NCI-H187 (cell line): ENCODE results near the gene ZNRF3.
"Not testable (repeated sequence)": the region's sequence is repeated elsewhere in the genome, so short reads cannot be mapped to it uniquely, and the experiment has no call there.

ENCODE experiments used
- DNase-seq, 2 experiments: peaks; one replicate each; lab custom pipeline; 2025; lab: John Stamatoyannopoulos, UW

Gene ZNRF3

DNA sequence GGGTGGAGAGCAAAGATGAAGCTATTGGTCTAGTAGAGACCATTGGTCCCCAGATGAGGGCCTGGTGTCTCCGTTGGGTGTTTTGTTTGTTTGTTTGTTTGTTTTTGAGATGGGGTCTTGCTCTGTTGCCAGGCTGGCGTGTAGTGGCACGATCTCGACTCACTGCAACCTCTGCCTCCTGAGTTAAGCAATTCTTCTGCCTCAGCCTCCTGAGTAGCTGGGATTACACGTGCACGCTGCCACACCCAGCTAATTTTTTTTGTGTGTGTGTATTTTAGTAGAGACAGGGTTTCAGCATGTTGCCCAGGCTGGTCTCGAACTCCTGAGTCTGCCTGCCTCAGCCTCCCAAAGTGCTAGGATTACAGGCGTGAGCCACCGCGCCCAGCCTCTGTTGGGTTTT lies 25.4 kb downstream of the ZNRF3 start:
- DNase-seq: not testable (repeated sequence)

DNA sequence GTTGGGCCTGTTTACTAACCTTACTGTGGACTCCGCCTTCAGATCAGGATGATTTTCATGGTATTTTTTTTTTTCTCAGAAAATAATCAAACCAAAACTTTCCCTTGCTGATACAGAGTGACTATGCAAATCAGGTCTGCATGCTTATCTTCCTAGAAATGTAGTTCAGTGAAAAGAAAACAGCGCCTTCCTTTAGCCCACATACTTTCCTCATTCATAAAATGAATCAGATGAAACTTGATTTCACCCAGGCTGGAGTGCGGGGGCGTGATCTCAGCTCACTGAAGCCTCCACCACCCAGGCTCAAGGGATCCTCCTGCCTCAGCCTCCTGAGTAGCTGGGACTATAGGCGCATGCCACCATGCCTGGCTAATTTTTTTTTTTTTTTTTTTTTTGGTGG lies 26.0 kb downstream of the ZNRF3 start:
- no peak for DNase-seq

DNA sequence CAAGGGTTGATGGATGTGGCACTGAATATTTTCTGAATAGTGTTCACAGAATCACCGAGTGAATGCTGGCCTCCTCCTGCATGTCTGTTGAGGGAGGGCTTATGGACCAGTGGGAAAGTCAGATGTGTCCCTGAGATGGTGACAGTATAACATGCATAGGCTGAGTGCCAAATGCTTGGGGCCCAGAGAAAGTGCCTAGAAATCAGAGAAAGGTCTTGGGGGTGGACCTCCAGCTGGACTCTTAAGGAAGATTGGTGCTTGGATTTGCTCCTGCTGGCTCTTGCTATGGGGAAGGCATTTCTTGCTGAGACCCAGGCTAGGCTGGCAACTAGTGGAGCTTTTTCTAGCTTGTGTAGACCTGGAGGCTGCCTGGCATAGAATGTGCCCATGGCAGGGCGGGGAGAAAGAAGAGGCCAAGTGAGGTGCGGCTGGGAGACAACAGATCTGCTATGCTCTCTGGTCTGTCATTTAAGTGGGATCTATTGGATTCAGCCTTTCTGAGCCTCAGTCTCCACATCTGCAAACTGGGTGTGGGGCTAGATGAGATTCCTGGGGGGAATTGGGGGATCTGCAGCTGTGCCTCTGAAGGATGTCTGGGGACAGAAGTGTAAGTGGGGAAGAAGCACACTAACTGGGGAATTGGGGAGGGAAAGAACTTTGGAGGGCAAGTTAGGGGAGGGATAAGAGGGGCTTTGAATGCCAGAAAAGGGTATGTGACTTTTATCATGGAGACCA lies 27.4 kb downstream of the ZNRF3 start:
- DNase-seq: no peak

DNA sequence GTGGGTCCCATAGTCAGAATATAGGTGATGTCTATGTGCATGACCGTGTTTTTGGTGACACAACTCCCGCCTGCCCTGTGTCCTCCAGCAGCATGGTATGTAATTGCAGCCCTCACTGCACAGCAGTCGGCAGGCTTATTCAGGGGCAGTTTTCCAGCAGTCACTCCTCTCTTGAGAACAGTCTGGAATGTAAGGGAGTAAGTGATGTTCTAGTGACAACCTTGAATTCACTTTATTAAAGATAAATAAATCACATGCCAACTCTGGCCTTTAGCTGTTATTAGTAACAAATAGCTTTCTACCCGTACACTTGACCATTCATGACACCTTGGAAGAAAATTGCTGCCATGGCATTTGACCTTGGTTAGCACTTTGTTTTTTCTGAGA lies 27.9 kb downstream of the ZNRF3 start:
- DNase-seq: no peak

DNA sequence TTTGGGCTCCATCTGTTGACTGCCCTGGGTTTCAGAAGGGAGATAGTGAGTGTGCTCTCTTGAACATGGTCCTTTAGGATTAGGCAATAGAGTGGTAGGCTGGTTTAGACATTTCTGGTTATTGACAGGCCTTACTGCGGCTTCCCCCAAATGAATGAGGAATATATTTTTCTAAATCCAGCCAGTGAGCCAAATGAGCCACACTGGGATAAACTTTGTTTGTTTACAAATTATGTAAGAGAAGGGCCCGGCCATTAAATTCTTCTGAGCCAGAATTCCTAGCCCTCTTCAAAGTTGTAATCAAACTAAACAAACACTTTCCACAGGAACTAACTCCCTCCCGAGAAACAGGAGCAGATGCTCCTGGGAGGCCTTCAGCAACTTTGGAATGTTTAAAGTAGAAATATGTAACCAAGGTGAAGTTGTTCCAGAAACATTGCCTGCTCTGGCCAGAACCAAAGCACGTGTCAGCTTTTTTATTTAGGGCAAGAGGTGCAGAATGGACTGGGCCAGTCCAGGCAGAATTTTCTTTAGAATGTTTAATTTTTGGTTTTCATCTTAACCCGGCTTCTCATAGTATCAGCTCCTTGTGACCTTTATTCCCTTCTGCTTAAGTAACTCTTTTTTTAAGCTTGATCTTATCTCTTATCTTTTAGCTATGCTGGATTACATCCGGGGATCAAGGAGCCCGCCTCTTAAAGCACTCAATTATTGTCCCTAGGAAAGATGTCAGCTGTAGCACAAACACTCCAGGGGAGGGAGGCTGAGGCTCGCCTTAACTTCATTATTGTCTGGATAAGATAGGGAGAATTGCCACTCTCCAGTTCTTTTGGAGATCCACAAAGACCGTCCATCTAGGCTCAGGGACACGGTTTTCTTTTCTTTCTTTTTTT lies 28.7 kb downstream of the ZNRF3 start:
- no peak for DNase-seq

DNA sequence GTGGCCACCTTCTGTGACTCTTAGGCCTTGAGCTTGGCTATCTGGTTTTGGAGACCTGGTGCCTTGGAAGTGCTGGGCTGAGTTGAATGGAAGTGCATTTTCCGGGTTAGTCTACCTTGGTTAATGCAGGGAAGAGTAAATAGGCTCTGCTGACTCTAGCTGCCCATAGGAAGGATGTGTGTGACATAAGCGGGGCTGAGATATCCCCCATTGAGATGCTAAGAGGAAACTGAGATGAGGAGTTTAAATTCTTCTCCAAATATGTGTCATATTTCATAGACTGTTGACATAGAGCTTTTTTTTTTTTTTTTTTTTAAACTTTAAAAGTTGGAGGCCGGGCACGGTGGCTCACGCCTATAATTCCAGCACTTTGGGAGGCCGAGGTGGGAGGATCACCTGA lies 30.8 kb downstream of the ZNRF3 start:
- DNase-seq: no peak

DNA sequence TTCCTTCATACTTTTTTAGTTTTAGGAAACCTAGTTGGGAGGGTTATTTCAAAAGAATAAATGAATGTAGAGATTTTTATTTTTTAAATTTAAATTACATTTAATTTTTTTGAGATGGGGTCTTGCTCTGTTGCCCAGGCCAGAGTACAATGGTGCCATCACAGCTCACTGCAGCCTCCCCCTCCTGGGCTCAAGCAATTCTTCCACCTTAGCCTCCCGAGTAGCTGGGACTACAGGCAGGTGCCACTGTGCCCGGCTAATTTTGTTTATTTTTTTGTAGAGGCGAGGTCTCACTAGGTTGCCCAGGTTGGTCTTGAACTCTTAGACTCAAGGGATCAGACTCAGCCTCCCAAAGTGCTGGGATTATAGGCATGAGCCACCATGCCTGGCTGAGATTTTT lies 32.6 kb downstream of the ZNRF3 start:
- DNase-seq: no peak

DNA sequence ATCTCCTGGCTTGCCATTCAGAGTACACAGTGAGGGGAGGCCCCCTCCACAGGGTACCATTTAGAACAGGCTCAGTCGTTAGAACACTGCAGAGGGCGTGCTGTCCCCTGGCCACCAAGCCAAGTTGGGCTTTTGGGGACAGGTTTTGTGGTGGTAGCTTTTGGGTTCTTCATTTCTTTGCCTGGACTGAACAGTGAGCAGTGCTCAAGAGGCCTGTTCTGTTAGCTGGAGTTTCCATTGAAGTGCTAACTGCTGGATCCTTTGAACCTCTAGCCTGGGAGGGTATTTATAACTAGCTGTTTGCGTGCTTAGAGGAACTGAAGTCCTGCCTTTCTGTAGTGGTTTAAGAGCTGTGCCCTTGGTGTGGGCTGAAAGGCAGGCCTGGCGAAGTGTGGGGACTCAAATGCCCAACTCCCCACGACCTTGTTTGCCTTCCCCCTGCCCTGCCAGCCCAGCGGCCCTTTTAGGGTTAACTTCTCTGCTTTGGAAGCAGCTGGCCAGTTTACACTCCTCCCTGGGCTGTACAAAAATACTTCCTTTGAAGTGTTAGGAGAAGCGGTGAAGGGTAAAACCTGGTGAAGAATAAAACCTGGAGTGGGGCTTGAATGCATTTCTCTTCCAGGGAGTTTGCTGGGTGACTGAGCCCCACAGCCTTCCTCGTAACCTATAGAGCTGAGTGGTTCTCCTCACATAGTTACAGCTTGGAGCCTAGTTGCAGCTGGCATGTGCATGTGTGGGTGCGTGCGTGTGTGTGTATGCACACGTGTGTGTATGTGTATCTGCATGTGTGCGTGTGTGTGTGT lies 34.6 kb downstream of the ZNRF3 start:
- peak; percentile 12 to 31 for DNase-seq

DNA sequence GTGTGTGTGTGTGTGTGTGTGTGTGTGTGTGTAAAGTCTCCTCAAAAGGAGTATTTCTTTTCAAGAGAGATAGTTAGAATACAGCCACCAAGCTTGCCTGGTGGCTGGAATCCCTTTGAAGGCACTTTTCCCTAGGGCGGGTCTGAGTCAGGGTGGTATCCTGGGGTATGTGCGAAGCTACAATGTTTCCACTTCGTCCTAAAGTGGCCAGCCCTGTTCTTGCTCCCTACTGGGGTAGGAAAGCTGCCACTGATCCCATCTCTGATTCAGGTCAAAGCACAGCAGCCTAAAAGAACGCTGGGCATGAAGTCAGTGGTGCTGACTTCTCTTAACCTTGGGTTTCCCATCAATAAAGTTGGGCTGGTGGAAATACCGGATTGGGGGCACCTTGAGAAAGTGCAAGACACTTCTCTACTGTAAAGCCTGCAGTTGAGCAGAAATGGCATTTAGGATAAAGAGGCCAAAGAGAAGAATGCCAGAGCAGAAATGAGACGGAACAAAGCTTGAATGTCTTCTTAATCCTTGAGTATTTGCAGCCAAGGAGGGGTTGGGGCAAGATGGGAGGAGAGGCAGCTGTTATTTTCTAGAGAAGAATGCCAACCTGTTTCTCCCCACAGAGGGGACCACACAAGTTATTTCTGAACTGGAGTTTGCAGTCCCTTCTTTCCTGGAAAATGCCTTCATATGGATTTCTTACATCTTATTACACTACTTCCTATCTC lies 35.3 kb downstream of the ZNRF3 start:
- no peak for DNase-seq

DNA sequence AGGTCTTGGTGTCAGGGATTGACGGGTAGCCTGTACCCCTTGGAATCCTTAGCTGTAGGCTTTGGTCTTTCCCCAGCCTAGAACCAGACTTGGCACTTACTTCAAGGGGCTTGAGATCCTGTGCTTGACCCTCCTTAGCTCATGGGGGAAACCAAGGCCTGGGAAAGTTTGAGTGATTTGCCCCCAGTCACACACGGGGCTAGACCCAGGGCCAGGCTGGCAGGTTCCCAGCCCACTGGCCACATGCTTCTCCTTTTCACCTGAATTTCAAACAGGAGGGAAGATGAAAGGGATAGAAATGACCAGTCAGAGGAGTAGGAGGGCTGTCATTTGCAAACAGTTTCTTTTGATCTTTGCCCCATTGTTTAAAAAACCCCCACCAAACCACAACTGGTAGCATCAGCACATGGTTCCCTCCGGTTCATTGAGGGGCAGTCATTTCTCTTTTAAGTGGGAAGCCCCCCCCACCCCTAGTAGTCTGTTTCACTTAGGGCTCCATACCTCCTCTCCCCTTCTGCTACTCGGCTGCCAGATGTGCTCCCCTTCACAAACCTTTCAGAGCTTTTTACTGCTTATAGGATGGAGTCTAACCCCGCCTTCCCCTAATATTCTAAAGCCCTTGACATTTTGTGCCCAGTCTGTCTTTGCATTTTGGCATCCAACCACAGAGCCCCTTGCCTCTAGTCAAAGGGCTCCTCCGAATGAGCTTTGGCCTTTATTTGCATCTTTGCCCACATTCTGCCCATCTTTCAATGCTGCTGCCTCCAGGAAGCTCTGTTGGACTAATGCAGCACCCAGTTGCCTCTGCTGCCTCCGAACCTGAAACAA lies 37.6 kb downstream of the ZNRF3 start:
- DNase-seq: no peak

DNA sequence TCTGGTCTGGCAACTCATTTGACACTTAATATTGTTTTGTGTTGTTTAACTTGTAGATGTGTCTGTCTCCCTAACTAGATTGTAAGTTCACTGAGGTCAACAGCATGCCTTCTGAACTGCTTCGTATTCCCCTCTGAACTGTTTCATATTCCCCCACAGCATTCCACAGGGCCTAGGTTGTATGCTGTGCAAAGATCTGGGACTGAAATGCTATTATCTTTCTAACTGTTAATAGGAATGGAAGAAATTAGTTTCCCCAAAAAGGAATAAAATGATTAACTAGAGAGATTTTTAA lies 38.2 kb downstream of the ZNRF3 start:
- DNase-seq: no peak

DNA sequence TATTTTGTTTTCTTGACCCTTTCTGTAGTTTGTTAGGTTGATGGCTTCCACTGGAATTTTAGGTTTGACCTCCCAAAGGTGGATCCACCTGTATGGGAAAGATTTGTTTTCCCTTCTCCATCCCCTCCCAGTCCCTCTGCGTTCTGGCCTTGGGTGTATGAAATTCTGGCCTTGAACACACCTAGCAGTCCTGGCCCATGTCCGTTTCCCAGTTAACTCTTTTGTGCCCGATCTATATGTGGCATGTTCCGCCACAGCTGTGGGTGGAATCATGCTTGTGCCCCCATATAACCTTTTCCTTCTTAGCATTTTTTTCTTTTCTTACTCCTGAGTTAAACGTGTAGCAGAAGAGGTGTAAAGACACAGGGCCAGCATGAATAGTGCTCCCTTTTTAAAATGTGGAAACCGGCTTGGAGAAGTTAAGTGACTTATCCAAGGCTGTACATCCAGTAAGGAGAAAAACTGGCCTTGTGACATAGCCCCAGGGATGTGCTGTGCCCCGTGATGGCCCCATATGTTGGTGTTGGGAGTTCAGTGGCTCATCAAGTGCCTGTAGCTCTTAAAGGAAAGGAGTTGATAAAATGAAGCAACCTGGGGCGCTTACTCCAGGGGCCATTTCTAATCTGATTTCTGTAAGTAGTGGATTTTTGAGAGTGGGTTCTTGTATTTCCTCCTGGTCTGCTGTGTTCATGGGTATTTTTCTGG lies 39.3 kb downstream of the ZNRF3 start:
- DNase-seq: no peak

DNA sequence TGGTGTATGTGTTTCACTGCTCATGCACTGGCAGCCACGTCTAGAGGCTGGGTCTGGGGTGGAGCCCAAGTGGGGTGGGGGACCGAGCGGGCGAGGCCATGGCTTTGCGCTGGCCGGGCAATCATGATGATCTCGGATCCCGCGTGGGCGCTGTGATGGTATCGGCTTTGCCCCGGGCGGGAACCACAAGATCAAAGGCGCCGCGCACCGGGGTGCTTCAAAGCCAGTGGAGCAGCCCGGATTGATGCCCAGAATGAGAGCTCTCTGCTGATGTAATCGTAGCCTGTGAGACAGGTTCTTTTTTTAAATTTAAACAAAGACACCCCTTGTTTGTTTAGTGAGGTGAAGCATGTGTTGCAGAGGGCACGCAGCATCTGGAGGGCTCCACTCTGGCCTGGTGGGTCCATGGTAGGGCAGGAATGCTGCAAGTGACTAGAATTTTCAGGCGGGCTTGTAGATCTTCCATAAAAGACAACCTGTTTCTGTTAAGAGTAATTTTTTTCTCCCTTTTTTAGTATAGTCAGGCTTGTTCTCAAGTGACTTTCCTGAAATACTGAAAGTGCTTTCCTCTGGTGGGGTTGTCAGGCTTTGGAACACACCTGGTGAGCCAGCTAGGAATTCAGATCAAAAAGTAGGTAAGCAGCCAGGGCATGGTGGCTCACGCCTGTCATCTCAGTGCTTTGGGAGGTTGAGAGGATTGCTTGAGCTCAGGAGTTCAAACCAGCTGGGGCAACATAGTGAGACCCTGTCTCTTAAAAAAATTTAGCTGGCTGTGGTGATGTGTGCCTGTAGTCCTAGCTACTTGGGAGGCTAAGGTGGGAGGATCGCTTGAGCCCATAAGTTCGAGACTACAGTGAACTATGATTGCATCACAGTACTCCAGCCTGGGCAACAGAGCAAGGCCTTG lies 40.7 kb downstream of the ZNRF3 start:
- peak; percentile 8 to 22 for DNase-seq

DNA sequence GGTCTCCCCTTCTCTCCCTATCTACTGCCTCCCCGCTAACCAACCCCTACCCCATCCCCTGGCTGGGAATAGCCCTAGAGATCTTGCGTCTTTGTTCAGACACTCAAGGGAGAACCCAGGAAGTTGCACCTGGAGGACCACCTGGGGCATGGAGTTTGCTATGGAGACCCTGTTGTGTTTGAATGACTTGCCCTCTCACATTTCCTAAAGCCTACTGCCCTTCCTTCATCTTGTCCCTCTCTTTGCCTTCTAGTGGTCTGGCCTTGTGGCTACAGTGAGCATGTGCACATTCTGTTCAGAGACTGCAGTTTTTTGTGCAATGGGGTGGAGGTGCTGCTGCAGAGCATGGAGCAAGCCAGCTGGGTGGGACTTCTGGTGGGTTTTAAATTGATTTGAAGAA lies 42.5 kb downstream of the ZNRF3 start:
- no peak for DNase-seq

DNA sequence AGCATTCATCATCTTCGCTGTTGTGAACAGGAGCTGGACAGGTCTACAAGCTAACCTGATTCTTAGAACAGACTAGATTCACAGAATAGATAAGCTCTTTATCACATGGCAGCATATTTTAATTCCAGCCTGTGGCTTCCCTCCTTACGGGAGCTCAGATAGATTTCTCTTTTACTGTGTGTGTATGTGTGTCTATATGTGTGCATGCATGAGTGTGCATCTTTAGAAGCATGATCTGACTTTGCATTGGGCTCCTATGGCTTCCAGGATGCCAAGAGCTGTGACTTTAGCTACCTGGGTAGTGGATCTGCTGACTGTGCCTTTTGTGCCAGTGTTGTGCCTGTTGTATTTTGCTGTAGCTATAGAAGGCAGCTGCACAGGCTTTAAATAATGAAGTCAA lies 44.3 kb downstream of the ZNRF3 start:
- DNase-seq: no peak

DNA sequence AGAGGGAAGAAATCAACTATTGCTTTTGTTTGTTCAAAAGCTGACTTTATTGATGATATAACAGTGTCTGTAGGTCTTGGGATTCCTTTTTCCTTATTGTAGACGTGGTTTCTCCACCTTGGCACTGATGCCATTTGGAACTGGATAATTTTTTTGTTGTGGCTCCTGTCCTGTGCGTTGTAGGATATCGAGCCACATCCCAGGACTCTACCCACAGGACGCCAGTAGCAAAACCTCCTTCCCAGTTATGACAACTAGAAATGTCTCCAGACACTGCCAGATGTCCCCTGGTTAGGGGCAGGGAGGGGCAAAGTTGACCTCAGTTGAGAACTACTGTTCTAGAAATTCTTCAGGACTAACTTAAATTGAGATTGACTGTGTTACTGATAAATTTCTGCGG lies 45.8 kb downstream of the ZNRF3 start:
- no peak for DNase-seq

DNA sequence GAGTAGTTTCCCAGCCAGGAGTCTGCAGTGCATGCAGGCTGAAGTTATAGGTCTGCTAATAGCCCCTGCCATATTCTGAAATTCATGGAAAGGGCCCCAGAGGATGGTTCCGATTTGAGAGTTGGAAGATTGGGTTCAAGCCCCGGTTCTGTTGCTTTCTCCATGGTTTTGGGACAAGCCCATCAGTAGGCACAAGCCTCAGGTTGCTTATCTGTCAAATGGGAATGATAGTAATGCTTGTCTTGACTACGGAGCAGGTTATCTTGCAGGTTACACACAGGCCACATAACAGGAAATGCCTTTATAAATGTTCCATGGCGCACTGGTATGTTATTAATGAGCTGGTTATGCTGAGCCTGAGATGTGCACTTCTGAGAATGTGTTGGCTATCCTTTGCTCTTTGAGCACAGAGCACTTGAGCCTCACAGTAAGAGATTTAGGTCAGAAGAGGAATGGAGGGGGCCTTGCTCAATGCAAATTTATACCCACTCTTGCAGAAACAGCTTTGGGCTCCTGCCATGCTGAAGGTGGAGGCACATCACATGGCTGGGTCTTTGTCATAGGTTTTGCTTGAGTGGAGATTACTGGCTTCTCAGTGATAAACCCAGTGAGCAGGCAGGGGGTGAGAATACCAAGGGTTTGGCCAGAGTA lies 47.1 kb downstream of the ZNRF3 start:
- DNase-seq: peak in 1 of 2 experiments; percentile 51

DNA sequence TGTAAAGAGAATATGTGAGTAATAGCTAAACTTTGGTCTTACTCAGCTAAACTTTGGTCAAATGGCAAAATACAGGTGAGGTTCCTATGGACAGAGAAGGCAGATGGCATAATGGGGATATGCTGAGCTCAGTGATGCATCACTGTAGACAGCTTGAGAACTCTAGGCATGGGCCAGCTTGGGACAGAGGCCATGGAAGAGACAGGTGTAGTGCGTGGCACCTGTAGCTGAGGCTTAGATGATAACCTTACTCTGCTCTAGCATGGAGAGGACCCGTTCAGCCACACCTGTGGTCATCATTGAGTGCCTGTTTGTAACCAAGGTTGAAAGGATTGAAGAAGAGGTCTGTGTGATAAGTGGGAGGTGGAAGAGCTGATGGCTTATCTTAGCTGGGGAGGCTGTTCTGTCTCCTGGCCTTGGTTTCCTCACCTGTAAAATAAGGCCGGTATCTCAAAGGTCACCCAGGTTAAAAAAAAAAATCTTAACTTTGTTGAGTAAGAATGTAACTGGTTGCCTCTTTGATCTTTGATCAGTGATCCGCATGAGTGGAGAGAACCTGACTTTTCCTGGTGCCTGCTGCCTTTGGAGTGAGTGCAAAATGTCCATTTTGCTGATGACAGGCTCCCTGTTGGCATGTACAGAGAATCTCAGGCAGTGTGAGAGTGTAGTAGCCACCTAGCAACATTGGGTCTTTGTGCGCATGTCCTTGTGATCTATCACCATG lies 48.6 kb downstream of the ZNRF3 start:
- DNase-seq: no peak
